ENCODE data around the gene INPP4A. TPM values are rescaled to one million over a fixed set of nuclear protein-coding genes. Genes with fewer than 3 reads are reported as not detected.

INPP4A gene
- total RNA-seq, 2 donors from 2014 or later = 12.9 to 49.8 TPM

- intact Hi-C loops (cut with DNase I) = no loop called here
- H3K36me3 ChIP-seq = peaks cover 0 to 3% of the 10 kb centered on the region in 2 donors
- H3K4me3 ChIP-seq = no peak overlapping the region
- H3K27ac ChIP-seq = no peak overlapping the region
- no peak for DNase-seq (ENCODE audit: low spot score)
- H3K4me1 ChIP-seq (replicated peaks) = no peaks in the 10 kb centered on the region
- H3K9me3 ChIP-seq = no peaks in the 10 kb centered on the region
- 91% methylated on average over 8 of the region's 8 CpGs for WGBS
- H3K27me3 ChIP-seq (replicated peaks; ENCODE audit: insufficient read depth) = no peaks in the 10 kb centered on the region
- no peak for TF ChIP-seq POLR2AphosphoS5 (IDR thresholded peaks at IDR 0.05)
Observed at GRCh38 chr2:98506881-98507280, 62.2 kb downstream of the INPP4A start.

GRCh38 chr2:98507461-98507860, 62.8 kb downstream of the INPP4A start:
- intact Hi-C loops (cut with DNase I) = no loop called here
- no peak for TF ChIP-seq CTCF (IDR thresholded peaks at IDR 0.05)
- no peak for TF ChIP-seq POLR2A (IDR thresholded peaks at IDR 0.05)
- no peak for TF ChIP-seq POLR2AphosphoS5 (IDR thresholded peaks at IDR 0.05)
- no peak for DNase-seq (ENCODE audit: low spot score)
- WGBS = 81% methylated on average over 3 of the region's 3 CpGs
- no peak overlapping the region for H3K4me3 ChIP-seq
- no peaks in the 10 kb centered on the region for H3K27me3 ChIP-seq (replicated peaks; ENCODE audit: insufficient read depth)
- H3K36me3 ChIP-seq = peaks cover 0 to 3% of the 10 kb centered on the region in 2 donors
- no peaks in the 10 kb centered on the region for H3K4me1 ChIP-seq (replicated peaks)
- no peaks in the 10 kb centered on the region for H3K9me3 ChIP-seq
- H3K27ac ChIP-seq = no peak overlapping the region

GRCh38 chr2:98507891-98508708, 63.4 kb downstream of the INPP4A start:
- no peak for DNase-seq (ENCODE audit: low spot score)
- H3K27ac ChIP-seq = no peak overlapping the region
- H3K27me3 ChIP-seq (replicated peaks; ENCODE audit: insufficient read depth) = no peaks in the 10 kb centered on the region
- 80% methylated on average over 11 of the region's 12 CpGs for WGBS
- no peak overlapping the region for H3K4me3 ChIP-seq
- H3K4me1 ChIP-seq (replicated peaks) = no peaks in the 10 kb centered on the region
- no peaks in the 10 kb centered on the region for H3K36me3 ChIP-seq
- H3K9me3 ChIP-seq = no peaks in the 10 kb centered on the region
- no peak for TF ChIP-seq CTCF (IDR thresholded peaks at IDR 0.05)
- TF ChIP-seq POLR2AphosphoS5 (IDR thresholded peaks at IDR 0.05) = no peak
- no peak for TF ChIP-seq POLR2A (IDR thresholded peaks at IDR 0.05)
- intact Hi-C loops (cut with DNase I) = no loop called here

DNA sequence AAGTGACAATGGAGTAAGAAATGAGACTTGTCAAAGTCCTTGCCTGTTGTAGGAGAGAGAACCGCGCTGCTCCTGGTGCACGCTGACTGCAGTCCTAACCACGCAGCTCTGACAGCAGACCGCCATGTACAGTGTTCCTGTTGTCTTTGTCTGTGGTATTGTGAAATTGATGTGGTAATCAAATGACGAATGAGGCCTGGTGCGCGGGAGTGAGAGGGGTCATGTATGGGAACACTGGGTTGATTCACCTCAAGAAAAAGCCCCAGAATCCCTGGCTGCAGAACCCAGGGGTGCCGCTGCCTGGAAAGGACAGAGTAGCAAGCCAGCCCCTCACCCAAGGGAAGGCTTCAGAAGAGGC, 64.0 kb downstream of the INPP4A start:
- TF ChIP-seq POLR2AphosphoS5 (IDR thresholded peaks at IDR 0.05) (no peak), POLR2A (IDR thresholded peaks at IDR 0.05) (no peak), CTCF (IDR thresholded peaks at IDR 0.05) (no peak)

DNA sequence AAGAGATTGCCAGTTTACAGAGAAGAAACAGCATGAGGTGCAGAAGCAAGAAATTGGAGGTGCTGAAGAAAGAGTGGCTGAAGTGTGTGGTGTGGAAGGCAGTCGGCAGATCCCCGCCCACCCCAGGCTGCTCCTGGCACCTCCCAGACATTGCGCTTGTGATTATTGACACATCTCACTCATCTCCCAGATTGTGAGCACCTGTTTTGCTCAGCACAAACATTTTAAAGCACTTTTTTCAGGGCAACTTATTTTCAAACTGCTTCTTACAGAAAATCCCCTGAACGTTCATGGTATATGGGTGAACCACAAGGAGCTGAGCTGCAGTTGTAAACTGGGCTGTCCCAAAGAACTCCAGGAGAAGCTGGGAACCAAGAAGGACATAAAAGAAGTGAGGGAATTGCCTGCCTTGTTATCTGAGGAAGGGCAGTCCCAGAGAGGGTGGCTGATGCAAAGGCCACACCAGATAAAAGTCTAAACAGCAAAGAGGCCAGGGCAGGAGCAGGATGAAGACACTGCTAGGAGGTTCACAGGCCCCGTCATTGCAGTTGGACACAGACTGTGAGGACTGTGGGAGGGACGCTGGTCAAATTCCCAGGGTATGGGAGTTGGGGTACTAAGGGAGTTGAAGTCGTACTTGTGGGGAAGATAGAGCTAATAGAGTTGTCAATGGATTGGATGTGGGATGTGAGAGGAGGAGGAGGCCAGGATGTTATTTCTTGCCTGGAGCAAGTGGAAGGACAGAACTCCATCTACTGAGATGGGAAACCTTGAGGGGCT, 65.1 kb downstream of the INPP4A start:
- Histone ChIP-seq H3K27me3 (replicated peaks; ENCODE audit: insufficient read depth) (no peaks in the 10 kb centered on the region), H3K36me3 (no peaks in the 10 kb centered on the region), H3K4me1 (replicated peaks) (no peaks in the 10 kb centered on the region), H3K9me3 (no peaks in the 10 kb centered on the region), H3K4me3 (no peak overlapping the region), H3K27ac (no peak overlapping the region)
- TF ChIP-seq CTCF (IDR thresholded peaks at IDR 0.05) (no peak), POLR2A (IDR thresholded peaks at IDR 0.05) (no peak), POLR2AphosphoS5 (IDR thresholded peaks at IDR 0.05) (no peak)
- DNase-seq (ENCODE audit: low spot score) = no peak
- intact Hi-C loops (cut with DNase I) = no loop called here
- WGBS = 92% methylated on average over 7 of the region's 7 CpGs

More for the DNA sequence above, 64.0 kb downstream of the INPP4A start:
- no peak overlapping the region for H3K4me3 ChIP-seq
- H3K27ac ChIP-seq = no peak overlapping the region
- no peaks in the 10 kb centered on the region for H3K9me3 ChIP-seq
- intact Hi-C loops (cut with DNase I) = no loop called here
- 75% methylated on average over 9 of the region's 9 CpGs for WGBS
- no peaks in the 10 kb centered on the region for H3K36me3 ChIP-seq
- H3K27me3 ChIP-seq (replicated peaks; ENCODE audit: insufficient read depth) = no peaks in the 10 kb centered on the region
- no peak for DNase-seq (ENCODE audit: low spot score)
- H3K4me1 ChIP-seq (replicated peaks) = no peaks in the 10 kb centered on the region
